Measurements from ENCODE around the gene EEF1AKMT1.

EEF1AKMT1 gene

DNA sequence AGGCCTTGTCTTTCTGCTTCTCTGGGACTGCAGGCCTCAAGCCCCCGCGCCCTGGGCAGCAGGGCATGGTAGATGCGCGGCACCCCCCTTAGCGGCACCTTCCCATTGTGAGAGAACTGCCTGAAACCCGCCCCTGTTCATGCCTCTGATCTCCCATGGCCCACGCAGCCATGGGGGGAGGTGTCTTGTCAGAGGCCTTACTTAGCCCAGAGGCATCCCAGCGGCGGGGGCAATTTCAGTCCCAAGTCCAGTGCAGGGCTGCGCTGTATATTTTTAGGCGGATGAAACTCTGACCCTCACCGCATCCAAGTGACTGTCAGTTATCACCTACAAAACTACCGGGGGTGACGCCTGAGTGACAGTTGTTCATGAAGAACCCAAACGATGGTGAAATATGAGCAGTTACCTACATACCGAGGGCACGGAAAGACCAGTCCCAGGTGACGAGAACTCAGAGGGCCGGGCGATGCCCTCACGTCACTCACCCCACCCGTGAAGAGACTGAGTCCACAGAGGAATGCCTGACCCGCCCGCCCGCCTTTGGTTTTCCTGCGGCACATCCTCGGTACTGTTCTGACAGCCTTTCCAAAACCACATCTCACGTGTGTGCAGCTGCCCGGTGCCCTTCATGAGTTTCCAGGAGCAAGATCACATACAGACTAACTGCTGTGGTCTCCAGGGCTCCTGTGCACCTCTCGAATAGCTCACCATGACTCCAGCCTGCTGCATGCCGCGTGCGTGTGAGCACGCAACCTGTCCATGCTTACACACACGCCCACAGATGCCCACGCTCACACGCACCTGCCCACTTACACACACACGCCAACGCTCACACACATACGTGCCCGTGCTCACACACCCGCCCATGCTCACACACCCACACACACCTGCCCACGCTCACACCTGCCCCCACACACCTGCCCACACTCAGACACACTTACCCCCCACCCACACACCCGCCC is 55.9 kb downstream of the EEF1AKMT1 start:
- no peak for DNase-seq

GRCh38 chr13:20716951-20717350 is 56.8 kb downstream of the EEF1AKMT1 start:
- DNase-seq: no peak

- no peak for DNase-seq
These were observed 58.4 kb downstream of the EEF1AKMT1 start for GRCh38 chr13:20715330-20715712.

- no peak for DNase-seq
These were observed 59.0 kb downstream of the EEF1AKMT1 start for GRCh38 chr13:20714563-20715329.

- DNase-seq: no peak
These were observed 59.6 kb downstream of the EEF1AKMT1 start for GRCh38 chr13:20714161-20714560.

DNA sequence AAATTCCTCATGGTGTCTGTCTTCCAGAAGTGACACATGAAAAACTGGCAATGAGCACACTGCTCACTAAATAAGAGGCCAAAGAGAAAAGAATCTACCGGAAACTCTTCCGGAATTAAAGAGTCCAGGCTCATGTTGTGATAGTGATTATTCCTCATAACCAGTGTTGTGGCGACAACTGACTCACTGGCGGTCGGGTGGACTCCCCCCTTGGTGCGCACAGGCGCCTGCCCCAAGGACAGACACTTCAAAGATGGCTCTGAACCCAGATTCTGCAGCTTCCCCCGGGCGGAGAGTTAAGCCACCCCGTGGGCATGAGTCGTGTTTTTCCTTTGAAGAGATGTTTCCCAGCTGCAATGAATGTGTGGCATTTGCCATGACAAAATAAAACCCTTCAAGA is 60.0 kb downstream of the EEF1AKMT1 start:
- DNase-seq: no peak

DNA sequence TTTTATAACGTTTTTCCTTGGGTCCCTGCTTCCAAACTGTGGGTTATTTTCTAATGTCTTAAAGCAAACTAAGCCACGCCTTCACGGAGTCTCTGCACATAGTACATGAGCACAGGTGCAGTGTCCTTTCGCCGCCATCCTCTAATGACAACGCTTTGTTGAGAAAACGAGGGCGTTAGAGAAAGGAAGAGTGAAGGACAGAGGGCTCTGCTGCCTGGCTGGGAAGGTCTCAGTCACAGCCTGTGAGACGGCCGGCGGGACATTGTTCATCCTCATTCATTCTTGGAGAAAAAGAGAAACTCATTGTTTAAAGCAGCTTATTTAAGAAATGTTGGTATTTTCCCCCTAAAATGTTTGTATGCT is 60.8 kb downstream of the EEF1AKMT1 start:
- DNase-seq: no peak

GRCh38 chr13:20711301-20712044 is 62.3 kb downstream of the EEF1AKMT1 start:
- DNase-seq: no peak

- no peak for DNase-seq
These were observed 64.0 kb downstream of the EEF1AKMT1 start for GRCh38 chr13:20709782-20710181.

- DNase-seq: no peak
These were observed 64.4 kb downstream of the EEF1AKMT1 start for GRCh38 chr13:20709369-20709768.

DNA sequence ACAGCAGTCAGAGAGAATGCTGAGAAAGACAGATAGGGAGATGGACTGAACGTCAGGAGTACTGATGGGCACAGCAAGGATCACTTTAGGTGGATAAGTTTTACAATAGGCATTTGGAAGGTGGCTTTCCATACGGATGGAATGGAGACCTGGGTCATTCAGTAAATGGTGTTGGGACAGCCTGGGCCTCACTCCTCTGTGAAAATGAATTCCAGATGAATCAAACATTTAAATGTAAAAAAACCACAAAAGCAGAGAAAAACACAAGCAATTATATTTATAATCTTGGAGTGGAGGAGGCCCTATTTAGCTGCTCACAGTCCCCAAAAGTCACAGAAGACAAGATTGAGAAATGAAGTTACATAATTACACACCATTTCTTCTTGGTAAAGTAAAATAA is 65.5 kb downstream of the EEF1AKMT1 start:
- no peak for DNase-seq

DNA sequence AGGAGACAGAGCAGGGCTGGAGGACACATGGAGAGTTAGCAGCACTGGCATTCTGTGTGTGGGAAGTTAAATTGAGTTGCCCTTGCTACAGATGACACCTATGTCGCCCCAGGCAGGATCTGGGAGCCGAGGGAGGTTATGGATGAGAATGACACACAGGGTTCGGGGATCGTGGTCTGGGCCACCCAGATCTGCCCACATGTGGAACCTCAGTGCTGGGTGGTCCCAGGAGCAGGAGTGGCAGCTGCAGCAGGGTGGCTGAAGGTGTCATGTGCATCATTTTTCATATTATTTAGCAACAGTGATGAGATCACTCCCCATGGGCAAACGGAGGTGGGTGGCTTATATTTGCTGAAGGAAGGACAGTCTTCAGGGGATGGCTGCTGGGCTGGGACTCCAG is 67.1 kb downstream of the EEF1AKMT1 start:
- DNase-seq: no peak

- DNase-seq: no peak
These were observed 69.2 kb downstream of the EEF1AKMT1 start for GRCh38 chr13:20704459-20705069.

GRCh38 chr13:20703780-20704458 is 69.8 kb downstream of the EEF1AKMT1 start:
- peak; percentile 62 for DNase-seq

GRCh38 chr13:20702915-20703779 is 70.6 kb downstream of the EEF1AKMT1 start, which contains the start of gene IL17D:
IL17D (plus strand) TSS chr13:20703699; CDS start chr13:20704002, 303 bp downstream.
- DNase-seq: peak; percentile 16

DNA sequence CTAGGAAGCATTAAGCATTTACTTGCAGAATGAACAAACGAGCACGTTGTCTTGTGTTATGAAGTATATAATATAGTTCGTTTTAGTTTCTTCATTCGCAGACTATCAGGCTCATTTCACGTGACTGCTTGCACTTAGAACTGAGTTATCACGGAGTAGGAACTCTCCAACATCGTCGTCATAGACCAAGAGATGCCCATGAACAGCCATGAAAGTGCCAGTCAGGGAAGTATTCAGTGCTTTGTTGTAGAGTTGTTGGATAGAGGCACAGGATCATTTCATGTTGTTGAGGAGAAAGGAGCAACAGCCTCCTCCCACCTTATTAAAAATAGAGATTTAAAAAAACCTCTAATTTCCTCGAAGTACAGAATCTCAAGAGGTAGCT is 71.2 kb downstream of the EEF1AKMT1 start:
- no peak for DNase-seq

GRCh38 chr13:20701461-20701860 is 72.3 kb downstream of the EEF1AKMT1 start:
- no peak for DNase-seq

GRCh38 chr13:20700288-20700687 is 73.5 kb downstream of the EEF1AKMT1 start:
- DNase-seq: no peak

- DNase-seq: no peak
These were observed 74.0 kb downstream of the EEF1AKMT1 start for GRCh38 chr13:20699715-20700114.

DNA sequence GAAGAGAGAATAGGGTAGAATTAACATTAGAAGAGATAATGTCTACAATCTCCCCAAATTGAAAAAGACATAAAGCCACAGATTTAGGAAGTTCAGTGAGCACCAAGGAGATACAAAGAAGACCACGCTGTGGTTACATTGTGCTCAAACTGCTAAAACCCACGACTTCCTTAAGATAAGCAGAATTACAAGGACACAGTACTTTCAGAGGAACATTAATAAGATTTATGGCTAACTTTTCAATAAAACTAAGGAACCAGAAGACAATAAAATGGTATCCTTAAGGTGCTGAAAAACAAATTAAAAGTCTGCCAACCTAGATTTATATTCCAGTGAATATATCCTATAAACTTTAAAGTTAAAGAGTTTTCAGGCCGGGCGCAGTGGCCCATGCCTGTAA is 77.7 kb downstream of the EEF1AKMT1 start:
- DNase-seq: no peak

GRCh38 chr13:20691616-20692015 is 82.1 kb downstream of the EEF1AKMT1 start:
- no peak for DNase-seq
